KOPT-K1 (cell line): ENCODE measurements around the gene LAMA4.
"Not testable (repeated sequence)": the region's sequence is repeated elsewhere in the genome, so short reads cannot be mapped to it uniquely, and the experiment has no call there.

ENCODE experiments used
- H3K27ac ChIP-seq: fragments of 200-600 bp; sonication (generic); 2 replicates; pipeline ENCODE4 v1.5.1; 2016; ENCODE audit warnings: antibody characterized with exemption, mild to moderate bottlenecking, low read depth, low read length; ENCODE audit not compliant: poor library complexity, severe bottlenecking
- H3K36me3 ChIP-seq: fragments of 200-600 bp; sonication (generic); 2 replicates; pipeline ENCODE4 v1.5.1; 2017; ENCODE audit warnings: antibody characterized with exemption, mild to moderate bottlenecking, low read length, moderate library complexity; ENCODE audit not compliant: insufficient read depth
- H3K9me3 ChIP-seq: fragments of 200-600 bp; sonication (generic); 2 replicates; pipeline ENCODE4 v1.5.1; 2017; ENCODE audit warnings: antibody characterized with exemption, low read length, mild to moderate bottlenecking; ENCODE audit not compliant: insufficient read depth, poor library complexity, severe bottlenecking

Gene LAMA4

GRCh38 chr6:112113918-112114317, 140.4 kb downstream of the LAMA4 start:
- Histone ChIP-seq H3K9me3 (no peaks in the 10 kb centered on the region), H3K27ac (no peak overlapping the region), H3K36me3 (no peaks in the 10 kb centered on the region)

GRCh38 chr6:112113431-112113830, 140.9 kb downstream of the LAMA4 start:
- H3K27ac ChIP-seq, result no peak overlapping the region
- H3K9me3 ChIP-seq, result no peaks in the 10 kb centered on the region
- no peaks in the 10 kb centered on the region for H3K36me3 ChIP-seq

- H3K9me3 ChIP-seq, result peaks cover 5% of the 10 kb centered on the region
- no peak overlapping the region for H3K27ac ChIP-seq
- no peaks in the 10 kb centered on the region for H3K36me3 ChIP-seq
Measured at GRCh38 chr6:112109262-112109661, 145.1 kb downstream of the LAMA4 start.

GRCh38 chr6:112106562-112106961, 147.8 kb downstream of the LAMA4 start:
- H3K9me3 ChIP-seq, result peaks cover 5% of the 10 kb centered on the region
- no peak overlapping the region for H3K27ac ChIP-seq
- no peaks in the 10 kb centered on the region for H3K36me3 ChIP-seq

GRCh38 chr6:112106026-112106425, 148.3 kb downstream of the LAMA4 start:
- not testable (repeated sequence) for H3K36me3 ChIP-seq

GRCh38 chr6:112100561-112100960, 153.8 kb downstream of the LAMA4 start:
- H3K36me3 ChIP-seq, result no peaks in the 10 kb centered on the region
- H3K27ac ChIP-seq, result no peak overlapping the region

More at GRCh38 chr6:112106026-112106425, 148.3 kb downstream of the LAMA4 start:
- H3K27ac ChIP-seq, H3K9me3 ChIP-seq: not testable (repeated sequence)

GRCh38 chr6:112096901-112097300, 157.5 kb downstream of the LAMA4 start:
- Histone ChIP-seq H3K27ac (no peak overlapping the region), H3K36me3 (no peaks in the 10 kb centered on the region), H3K9me3 (no peaks in the 10 kb centered on the region)

More at GRCh38 chr6:112100561-112100960, 153.8 kb downstream of the LAMA4 start:
- H3K9me3 ChIP-seq, result peaks cover 5% of the 10 kb centered on the region

GRCh38 chr6:112087916-112088315, 166.5 kb downstream of the LAMA4 start:
- peak overlapping the region; percentile 53 for H3K27ac ChIP-seq
- no peaks in the 10 kb centered on the region for H3K36me3 ChIP-seq

GRCh38 chr6:112087136-112087911, 167.0 kb downstream of the LAMA4 start, which contains the start of the genes FAM229B and TUBE1:
Gene FAM229B, plus strand, starts transcription at chr6:112087591. Its CDS starts 11,693 bp downstream, at chr6:112099284.
Gene TUBE1, minus strand, starts transcription at chr6:112087482. Its CDS starts 48 bp downstream, at chr6:112087434.
- Histone ChIP-seq H3K9me3 (no peaks in the 10 kb centered on the region), H3K36me3 (no peaks in the 10 kb centered on the region), H3K27ac (peak within 1 kb of the TSS; percentile 53)

More at GRCh38 chr6:112087916-112088315, 166.5 kb downstream of the LAMA4 start:
- H3K9me3 ChIP-seq, result no peaks in the 10 kb centered on the region

GRCh38 chr6:112086744-112087135, 167.6 kb downstream of the LAMA4 start:
- Histone ChIP-seq H3K27ac (peak overlapping the region; percentile 53), H3K36me3 (no peaks in the 10 kb centered on the region), H3K9me3 (no peaks in the 10 kb centered on the region)

GRCh38 chr6:112085286-112086065, 168.9 kb downstream of the LAMA4 start:
- Histone ChIP-seq H3K27ac (no peak overlapping the region), H3K36me3 (0 out of 2 replicates have a peak, but pooled peaks cover 1% of the 10 kb centered on the region), H3K9me3 (no peaks in the 10 kb centered on the region)

- Histone ChIP-seq H3K27ac (no peak overlapping the region), H3K9me3 (no peaks in the 10 kb centered on the region), H3K36me3 (peaks cover 8% of the 10 kb centered on the region; the same call in 1 of the 2 replicates)
Measured at GRCh38 chr6:112081569-112081968, 172.8 kb downstream of the LAMA4 start.

GRCh38 chr6:112066606-112067005, 187.8 kb downstream of the LAMA4 start:
- Histone ChIP-seq H3K9me3 (no peaks in the 10 kb centered on the region), H3K27ac (no peak overlapping the region), H3K36me3 (peaks cover 6% of the 10 kb centered on the region)

- H3K36me3 ChIP-seq, result no peaks in the 10 kb centered on the region
- H3K27ac ChIP-seq, result no peak overlapping the region
- H3K9me3 ChIP-seq, result no peaks in the 10 kb centered on the region
Measured at GRCh38 chr6:112065426-112065986, 188.9 kb downstream of the LAMA4 start.

GRCh38 chr6:112062966-112063365, 191.4 kb downstream of the LAMA4 start:
- no peak overlapping the region for H3K27ac ChIP-seq
- no peaks in the 10 kb centered on the region for H3K36me3 ChIP-seq
- no peaks in the 10 kb centered on the region for H3K9me3 ChIP-seq
